DMS 273 (cell line): ENCODE results near the gene TTC3.

ENCODE experiments used
- DNase-seq: peaks from one replicate; lab custom pipeline; 2025; ENCODE audit not compliant: unreplicated experiment; lab: John Stamatoyannopoulos, UW

TTC3 gene

DNA sequence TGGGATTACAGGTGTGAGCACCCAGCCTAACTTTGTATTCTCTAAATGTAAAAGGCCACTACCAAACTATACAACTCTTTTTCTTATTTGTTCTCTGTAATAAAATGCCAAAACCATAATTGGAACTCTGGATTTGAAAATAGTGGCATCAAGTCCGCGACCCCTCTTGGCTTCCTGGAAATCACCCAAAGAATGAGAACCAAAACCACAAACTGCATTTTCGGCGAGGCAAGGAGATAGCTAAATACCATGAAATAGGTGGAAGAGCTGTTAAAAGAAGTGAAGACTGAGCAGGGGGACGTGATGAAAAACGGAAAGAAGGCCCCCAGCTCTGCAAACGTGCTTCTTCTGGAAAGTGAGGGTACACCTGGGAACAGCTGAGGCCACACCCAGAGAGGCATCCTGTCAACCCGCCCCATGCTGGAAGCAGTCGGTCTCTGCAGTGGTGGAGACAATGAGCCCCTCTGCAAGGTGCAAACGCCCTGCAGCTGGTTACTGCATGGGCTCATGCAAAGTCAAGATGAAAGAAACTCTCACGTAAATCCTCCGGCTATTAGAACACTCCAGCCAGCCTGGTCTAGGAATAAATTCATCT, 171.5 kb downstream of the TTC3 start:
- DNase-seq: no peak

- DNase-seq: no peak
Measured at GRCh38 chr21:37245151-37245550, 172.1 kb downstream of the TTC3 start.

DNA sequence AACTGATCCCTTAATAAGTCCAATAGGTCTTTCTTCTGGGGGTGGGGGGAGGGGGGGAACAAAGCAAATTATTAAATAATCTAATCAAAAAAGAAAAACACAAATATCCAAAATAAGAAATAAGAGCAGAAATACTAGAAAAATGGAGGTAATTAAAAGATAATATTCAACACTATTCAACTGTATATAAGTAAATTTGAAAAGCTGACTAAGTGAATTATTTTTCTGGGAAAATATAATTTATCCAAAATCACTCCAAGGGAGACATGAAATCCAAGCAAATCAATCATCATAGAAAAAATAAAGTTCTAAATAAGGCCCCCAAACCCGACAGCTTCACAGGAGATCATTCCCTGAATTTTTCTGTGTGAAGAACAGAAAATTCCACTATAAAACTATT, 175.2 kb downstream of the TTC3 start:
- DNase-seq: no peak

GRCh38 chr21:37249112-37249904, 176.3 kb downstream of the TTC3 start:
- no peak for DNase-seq

DNA sequence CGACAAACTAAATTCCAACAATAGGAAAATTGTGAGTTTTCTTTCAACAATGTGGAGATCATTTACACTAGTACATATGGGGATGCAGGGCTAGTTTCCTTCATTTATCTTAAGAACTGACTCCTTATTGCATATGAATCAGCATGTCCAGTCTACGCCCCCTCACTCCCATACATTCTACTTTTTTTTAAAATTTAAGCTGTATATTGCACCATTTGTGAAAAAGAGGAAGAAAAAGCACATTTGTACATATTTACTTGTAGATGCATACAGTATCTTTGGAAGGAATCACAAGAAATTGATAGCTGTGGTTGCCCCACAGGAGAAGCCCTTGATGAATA, 178.2 kb downstream of the TTC3 start:
- no peak for DNase-seq
